DMS153 (cell line): ENCODE measurements around the gene DDX55.
"Not testable (repeated sequence)": the region's sequence is repeated elsewhere in the genome, so short reads cannot be mapped to it uniquely, and the experiment has no call there.

Source experiments
- DNase-seq: peaks from one replicate; lab custom pipeline; 2025; lab: John Stamatoyannopoulos, UW

DDX55 gene

GRCh38 chr12:123601602-123602489, at the start of gene DDX55:
Gene DDX55 (plus strand): TSS chr12:123602099. CDS start chr12:123602149, 50 bp downstream.
- peak; percentile 74 for DNase-seq

- DNase-seq: not testable (repeated sequence)
Measured at GRCh38 chr12:123554136-123554535, 47.8 kb upstream of the DDX55 start.

- DNase-seq: not testable (repeated sequence)
Measured at GRCh38 chr12:123554843-123555242, 47.1 kb upstream of the DDX55 start.

- not testable (repeated sequence) for DNase-seq
Measured at GRCh38 chr12:123558487-123558886, 43.4 kb upstream of the DDX55 start.

- DNase-seq: no peak
Measured at GRCh38 chr12:123559468-123559867, 42.4 kb upstream of the DDX55 start.

- no peak for DNase-seq
Measured at GRCh38 chr12:123571343-123571813, 30.5 kb upstream of the DDX55 start.

- DNase-seq: no peak
Measured at GRCh38 chr12:123572391-123572790, 29.5 kb upstream of the DDX55 start.

GRCh38 chr12:123573870-123574269, 28.0 kb upstream of the DDX55 start:
- DNase-seq: no peak

GRCh38 chr12:123576611-123577010, 25.3 kb upstream of the DDX55 start:
- DNase-seq: no peak

- DNase-seq: no peak
Measured at GRCh38 chr12:123578243-123578642, 23.7 kb upstream of the DDX55 start.

GRCh38 chr12:123578829-123579228, 23.1 kb upstream of the DDX55 start:
- not testable (repeated sequence) for DNase-seq

GRCh38 chr12:123580772-123581171, 21.1 kb upstream of the DDX55 start:
- no peak for DNase-seq

GRCh38 chr12:123591702-123592481, 10.0 kb upstream of the DDX55 start:
- DNase-seq: no peak

GRCh38 chr12:123595729-123596128, 6.2 kb upstream of the DDX55 start:
- no peak for DNase-seq

- DNase-seq: no peak
Measured at GRCh38 chr12:123597100-123597499, 4.8 kb upstream of the DDX55 start.

GRCh38 chr12:123598522-123598921, 3.4 kb upstream of the DDX55 start:
- DNase-seq: no peak

GRCh38 chr12:123599310-123599709, 2.6 kb upstream of the DDX55 start:
- DNase-seq: no peak

GRCh38 chr12:123599721-123600120, 2.2 kb upstream of the DDX55 start:
- no peak for DNase-seq

GRCh38 chr12:123602651-123603195, 824 bp downstream of the DDX55 start:
- DNase-seq: no peak

GRCh38 chr12:123603495-123603894, 1.6 kb downstream of the DDX55 start:
- DNase-seq: not testable (repeated sequence)

GRCh38 chr12:123607756-123608155, 5.9 kb downstream of the DDX55 start:
- DNase-seq: no peak

- DNase-seq: no peak
Measured at GRCh38 chr12:123608182-123608581, 6.3 kb downstream of the DDX55 start.

- no peak for DNase-seq
Measured at GRCh38 chr12:123614110-123614509, 12.2 kb downstream of the DDX55 start.
